Activated T-helper 2 cell treated with anti-CD3 and anti-CD28 coated beads, Interferon-gamma antibody, Interleukin-2, Interleukin-4, amounts not matched to agents 10 μg/mL and 5 μg/mL and 100 μg/mL, durations not matched to agents 14 hours and 24 hours and 36 hours (primary cell): ENCODE data around the gene NTM. TPM values are rescaled to one million over a fixed set of nuclear protein-coding genes. Genes with fewer than 3 reads are reported as not detected.

Source experiments
- DNase-seq: peaks from one replicate; pipeline ENCODE4 v3.0.0; 2021; ENCODE audit warnings: low spot score
- H3K27ac Mint-ChIP-seq: one replicate; pipeline ENCODE4 v1.8.0; 2021; ENCODE audit warnings: mixed read lengths
- H3K27me3 Mint-ChIP-seq: one replicate; pipeline ENCODE4 v1.8.0; 2021; ENCODE audit warnings: low read depth, mixed read lengths
- H3K36me3 Mint-ChIP-seq: one replicate; pipeline ENCODE4 v1.8.0; 2021; ENCODE audit warnings: low read depth, mixed read lengths
- H3K4me1 Mint-ChIP-seq: one replicate; pipeline ENCODE4 v1.8.0; 2021; ENCODE audit warnings: low read depth, mixed read lengths
- H3K4me3 Mint-ChIP-seq: one replicate; pipeline ENCODE4 v1.8.0; 2021; ENCODE audit warnings: low read depth, mild to moderate bottlenecking, moderate library complexity, mixed read lengths
- H3K9me3 Mint-ChIP-seq: one replicate; pipeline ENCODE4 v1.8.0; 2021; ENCODE audit warnings: mixed read lengths
- intact Hi-C: fragments of 100-400 bp; cut with micrococcal nuclease; formaldehyde crosslinking; loops from one replicate; pipeline ENCODE4 v1.15.1; 2023
- total RNA-seq: library from RNA; stranded (reverse); gene quantifications from 2 replicates; pipeline ENCODE4 v1.2.3, GENCODE V29; 2022

Gene NTM
- total RNA-seq, 1 donor from 2014 or later, result not detected

DNA sequence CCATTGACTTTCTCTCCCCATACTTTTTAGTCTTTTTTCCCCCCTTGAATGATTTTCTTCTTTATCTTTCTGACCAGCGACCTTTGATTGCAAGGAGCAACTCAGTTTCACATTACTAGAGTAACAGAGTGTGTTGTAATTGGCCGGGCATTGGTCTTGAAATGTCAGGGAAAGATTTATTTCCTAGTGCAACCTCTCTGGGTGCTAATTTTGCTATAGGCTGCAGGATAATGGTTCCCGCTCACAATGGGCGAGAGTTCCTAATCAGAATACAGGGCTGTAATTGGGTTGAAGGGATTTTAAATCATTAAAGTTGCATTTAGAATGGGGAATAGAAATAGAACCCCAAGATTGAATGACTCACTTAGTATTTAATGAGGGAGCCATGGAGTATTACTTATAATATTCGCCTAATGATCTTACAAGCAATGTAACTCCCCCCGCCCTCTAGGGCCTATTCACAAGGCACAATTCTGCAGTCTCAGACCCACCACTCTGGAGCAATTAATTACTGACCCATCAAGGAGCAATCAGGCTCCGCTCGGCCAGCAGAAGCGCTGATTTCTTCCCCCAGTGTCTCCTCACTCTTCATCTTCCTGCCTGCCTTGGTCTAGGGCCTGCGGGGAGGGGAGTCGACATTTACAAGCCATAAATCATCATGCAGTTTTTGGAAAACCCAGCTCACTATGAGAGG is 725.9 kb downstream of the NTM start:
- no peak for DNase-seq
- H3K36me3 Mint-ChIP-seq, result no peaks in the 10 kb centered on the region
- peaks cover 4% of the 10 kb centered on the region for H3K9me3 Mint-ChIP-seq
- no peak overlapping the region for H3K27ac Mint-ChIP-seq
- no peaks in the 10 kb centered on the region for H3K4me1 Mint-ChIP-seq
- H3K27me3 Mint-ChIP-seq, result no peaks in the 10 kb centered on the region
- H3K4me3 Mint-ChIP-seq, result no peak overlapping the region
- intact Hi-C loops, result no loop called here

- Mint-ChIP-seq H3K9me3 (peaks cover 4% of the 10 kb centered on the region), H3K27me3 (no peaks in the 10 kb centered on the region), H3K36me3 (no peaks in the 10 kb centered on the region), H3K4me1 (no peaks in the 10 kb centered on the region), H3K4me3 (no peak overlapping the region), H3K27ac (no peak overlapping the region)
- intact Hi-C loops, result no loop called here
- no peak for DNase-seq
Measured at GRCh38 chr11:132099692-132100091, 729.3 kb downstream of the NTM start.

DNA sequence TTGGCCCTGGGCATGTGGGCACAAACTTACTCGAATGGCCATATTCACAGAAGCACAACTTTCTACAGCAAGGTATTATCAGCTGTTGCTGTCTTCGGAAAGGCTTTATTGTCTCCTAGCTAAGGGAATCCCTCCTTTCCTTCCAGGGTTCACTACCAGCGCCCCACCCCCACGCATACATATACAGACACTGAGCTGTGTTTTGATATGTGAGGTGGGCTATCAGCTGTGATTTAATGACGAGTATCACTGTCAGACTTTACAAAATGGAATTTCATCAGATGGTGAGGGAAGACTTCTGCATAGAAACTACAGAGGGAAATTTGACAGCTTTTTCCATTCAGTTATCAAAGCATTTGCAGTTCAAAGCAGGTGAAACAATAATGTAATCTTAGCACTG is 730.2 kb downstream of the NTM start:
- no peak for DNase-seq
- no peaks in the 10 kb centered on the region for H3K36me3 Mint-ChIP-seq
- no peak overlapping the region for H3K27ac Mint-ChIP-seq
- H3K27me3 Mint-ChIP-seq, result no peaks in the 10 kb centered on the region
- no peak overlapping the region for H3K4me3 Mint-ChIP-seq
- intact Hi-C loops, result no loop called here
- H3K9me3 Mint-ChIP-seq, result peaks cover 8% of the 10 kb centered on the region
- H3K4me1 Mint-ChIP-seq, result no peaks in the 10 kb centered on the region

- Mint-ChIP-seq H3K9me3 (peaks cover 8% of the 10 kb centered on the region), H3K36me3 (no peaks in the 10 kb centered on the region), H3K27me3 (no peaks in the 10 kb centered on the region), H3K27ac (no peak overlapping the region), H3K4me1 (no peaks in the 10 kb centered on the region), H3K4me3 (no peak overlapping the region)
- no peak for DNase-seq
- intact Hi-C loops, result no loop called here
Measured at GRCh38 chr11:132101881-132102280, 731.5 kb downstream of the NTM start.

- Mint-ChIP-seq H3K4me3 (no peak overlapping the region), H3K36me3 (no peaks in the 10 kb centered on the region), H3K27ac (no peak overlapping the region), H3K9me3 (peaks cover 7% of the 10 kb centered on the region), H3K27me3 (no peaks in the 10 kb centered on the region), H3K4me1 (no peaks in the 10 kb centered on the region)
- intact Hi-C loops, result no loop called here
- DNase-seq, result no peak
Measured at GRCh38 chr11:132103021-132103420, 732.6 kb downstream of the NTM start.

DNA sequence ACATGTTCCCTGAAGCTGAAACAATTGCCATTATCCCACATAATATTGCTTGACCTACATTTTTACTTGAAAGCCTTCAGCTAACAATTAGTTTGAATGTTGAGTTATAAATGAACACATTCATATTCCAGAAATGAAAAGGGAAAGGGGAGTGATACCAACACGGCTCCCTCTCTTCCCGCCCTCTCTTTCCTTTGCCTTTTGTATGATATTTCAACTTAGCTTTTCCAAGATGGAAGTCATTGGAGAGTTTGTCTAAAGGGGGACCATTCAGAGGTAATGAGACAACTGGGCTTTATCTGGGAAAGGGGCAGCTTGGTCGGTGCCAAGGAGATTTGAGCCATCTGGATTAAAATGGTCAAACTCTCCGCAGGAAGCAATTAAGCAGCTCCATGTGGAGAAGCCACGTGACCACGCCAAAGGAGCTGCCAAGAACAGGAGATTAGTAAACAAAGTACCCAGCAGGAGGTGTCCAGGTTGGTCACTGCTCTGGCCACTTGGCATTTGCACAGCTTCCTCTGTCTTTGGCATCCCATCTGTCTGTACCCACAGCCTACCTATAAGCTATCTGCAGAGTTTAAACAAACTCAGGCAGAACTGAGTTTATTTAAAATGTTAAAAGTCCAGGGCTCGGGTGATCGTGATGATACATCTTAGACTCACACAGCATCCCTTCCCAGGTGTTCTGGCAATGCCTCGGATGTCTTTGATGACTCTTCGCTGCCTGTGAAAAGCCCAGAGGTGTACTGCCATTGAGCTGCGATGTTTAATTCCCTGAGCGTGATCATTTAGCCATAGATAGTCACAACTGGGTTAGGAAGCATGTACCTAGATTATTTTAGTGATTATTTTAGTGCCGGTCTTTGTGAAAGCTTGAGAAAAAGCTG is 735.9 kb downstream of the NTM start:
- H3K27me3 Mint-ChIP-seq, result no peaks in the 10 kb centered on the region
- intact Hi-C loops, result no loop called here
- no peaks in the 10 kb centered on the region for H3K36me3 Mint-ChIP-seq
- H3K9me3 Mint-ChIP-seq, result peaks cover 13% of the 10 kb centered on the region
- H3K4me1 Mint-ChIP-seq, result no peaks in the 10 kb centered on the region
- no peak overlapping the region for H3K27ac Mint-ChIP-seq
- H3K4me3 Mint-ChIP-seq, result no peak overlapping the region
- no peak for DNase-seq

DNA sequence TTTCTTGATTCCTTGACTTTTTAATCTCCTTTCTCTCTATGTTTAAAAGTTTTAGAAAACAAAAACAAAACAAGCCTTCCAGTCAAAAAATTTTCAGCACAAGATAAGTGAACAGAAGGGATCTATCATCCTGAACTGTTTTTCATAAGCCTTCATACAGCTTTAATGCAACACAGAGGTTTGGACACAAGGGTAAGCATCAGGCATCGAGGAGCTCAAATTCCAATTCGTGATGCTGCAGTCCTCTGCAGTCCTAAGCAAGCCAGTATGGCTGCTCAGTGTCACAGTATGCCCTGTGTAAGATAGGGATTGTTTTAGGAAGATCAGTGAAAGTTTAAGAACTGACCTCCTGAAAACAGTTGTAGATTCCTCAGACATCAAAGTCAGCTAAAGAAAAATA is 740.9 kb downstream of the NTM start:
- DNase-seq, result no peak
- Mint-ChIP-seq H3K4me1 (no peaks in the 10 kb centered on the region), H3K36me3 (no peaks in the 10 kb centered on the region), H3K27me3 (no peaks in the 10 kb centered on the region), H3K27ac (no peak overlapping the region), H3K9me3 (peaks cover 9% of the 10 kb centered on the region), H3K4me3 (no peak overlapping the region)
- intact Hi-C loops, result no loop called here

- H3K4me3 Mint-ChIP-seq, result no peak overlapping the region
- H3K27me3 Mint-ChIP-seq, result no peaks in the 10 kb centered on the region
- H3K27ac Mint-ChIP-seq, result no peak overlapping the region
- intact Hi-C loops, result no loop called here
- no peaks in the 10 kb centered on the region for H3K36me3 Mint-ChIP-seq
- no peak for DNase-seq
- no peaks in the 10 kb centered on the region for H3K4me1 Mint-ChIP-seq
- H3K9me3 Mint-ChIP-seq, result peaks cover 9% of the 10 kb centered on the region
Measured at GRCh38 chr11:132111838-132112237, 741.4 kb downstream of the NTM start.

DNA sequence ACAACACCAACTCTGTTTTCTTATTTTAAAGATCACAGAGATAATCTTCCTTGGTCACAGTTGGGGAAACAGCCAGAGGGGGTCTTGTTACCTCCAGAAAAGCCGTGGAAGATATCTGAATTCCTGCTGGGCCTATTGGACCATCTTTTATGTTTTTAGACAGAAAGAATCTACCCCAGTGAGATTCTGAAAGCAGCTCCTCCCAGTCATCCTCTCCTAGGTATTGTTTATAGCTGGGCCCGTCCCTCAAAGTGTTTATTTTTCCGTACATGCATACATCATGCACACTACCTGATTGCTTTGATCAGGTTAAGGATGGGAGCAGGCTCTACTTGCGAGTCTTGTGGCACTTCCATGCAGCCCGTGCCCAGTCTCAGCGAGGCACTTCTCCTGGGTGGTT is 742.4 kb downstream of the NTM start:
- intact Hi-C loops, result no loop called here
- H3K27ac Mint-ChIP-seq, result no peak overlapping the region
- H3K4me1 Mint-ChIP-seq, result no peaks in the 10 kb centered on the region
- no peaks in the 10 kb centered on the region for H3K36me3 Mint-ChIP-seq
- no peaks in the 10 kb centered on the region for H3K27me3 Mint-ChIP-seq
- H3K4me3 Mint-ChIP-seq, result no peak overlapping the region
- peaks cover 8% of the 10 kb centered on the region for H3K9me3 Mint-ChIP-seq
- DNase-seq, result no peak

DNA sequence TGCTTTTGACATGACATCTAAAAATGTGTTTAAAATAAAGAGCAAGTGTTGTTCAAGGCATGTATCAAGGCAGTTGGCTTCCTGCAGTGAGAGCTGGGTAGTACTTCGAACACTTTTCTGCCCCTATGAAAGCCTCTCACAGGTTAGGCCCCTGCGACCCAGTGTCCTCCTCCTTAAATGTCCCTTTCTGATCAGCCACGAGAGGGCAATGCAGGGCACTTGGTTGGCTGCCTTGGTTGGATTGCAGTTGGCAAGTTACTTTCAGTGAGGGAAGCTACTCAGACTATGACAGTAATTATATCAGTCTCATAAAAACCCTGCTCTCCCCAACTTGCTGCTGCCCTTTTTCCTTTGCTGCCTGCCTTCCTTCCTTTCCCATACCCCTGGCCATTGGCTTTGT is 743.8 kb downstream of the NTM start:
- intact Hi-C loops, result no loop called here
- Mint-ChIP-seq H3K4me3 (no peak overlapping the region), H3K4me1 (no peaks in the 10 kb centered on the region), H3K36me3 (no peaks in the 10 kb centered on the region), H3K27me3 (no peaks in the 10 kb centered on the region), H3K27ac (no peak overlapping the region), H3K9me3 (peaks cover 5% of the 10 kb centered on the region)
- no peak for DNase-seq

- Mint-ChIP-seq H3K4me3 (no peak overlapping the region), H3K27me3 (no peaks in the 10 kb centered on the region), H3K4me1 (no peaks in the 10 kb centered on the region), H3K9me3 (peaks cover 4% of the 10 kb centered on the region), H3K36me3 (no peaks in the 10 kb centered on the region), H3K27ac (no peak overlapping the region)
- intact Hi-C loops, result no loop called here
- no peak for DNase-seq
Measured at GRCh38 chr11:132114743-132115142, 744.3 kb downstream of the NTM start.

GRCh38 chr11:132115454-132115853 is 745.0 kb downstream of the NTM start:
- no peak overlapping the region for H3K27ac Mint-ChIP-seq
- no peak for DNase-seq
- H3K36me3 Mint-ChIP-seq, result no peaks in the 10 kb centered on the region
- no peak overlapping the region for H3K4me3 Mint-ChIP-seq
- H3K9me3 Mint-ChIP-seq, result no peaks in the 10 kb centered on the region
- no peaks in the 10 kb centered on the region for H3K4me1 Mint-ChIP-seq
- H3K27me3 Mint-ChIP-seq, result no peaks in the 10 kb centered on the region
- intact Hi-C loops, result no loop called here

- H3K4me3 Mint-ChIP-seq, result no peak overlapping the region
- no peak for DNase-seq
- no peaks in the 10 kb centered on the region for H3K27me3 Mint-ChIP-seq
- H3K9me3 Mint-ChIP-seq, result no peaks in the 10 kb centered on the region
- no peak overlapping the region for H3K27ac Mint-ChIP-seq
- no peaks in the 10 kb centered on the region for H3K4me1 Mint-ChIP-seq
- H3K36me3 Mint-ChIP-seq, result no peaks in the 10 kb centered on the region
- intact Hi-C loops, result no loop called here
Measured at GRCh38 chr11:132116516-132116915, 746.1 kb downstream of the NTM start.
